Suppressor macrophage treated with lipopolysaccharide for 4 hours (primary cell): Measurements from ENCODE around the gene MRGPRX2.

Source experiments
- DNase-seq: peaks from one replicate; pipeline ENCODE4 v3.0.0-alpha.2; 2020

The MRGPRX2 gene

DNA sequence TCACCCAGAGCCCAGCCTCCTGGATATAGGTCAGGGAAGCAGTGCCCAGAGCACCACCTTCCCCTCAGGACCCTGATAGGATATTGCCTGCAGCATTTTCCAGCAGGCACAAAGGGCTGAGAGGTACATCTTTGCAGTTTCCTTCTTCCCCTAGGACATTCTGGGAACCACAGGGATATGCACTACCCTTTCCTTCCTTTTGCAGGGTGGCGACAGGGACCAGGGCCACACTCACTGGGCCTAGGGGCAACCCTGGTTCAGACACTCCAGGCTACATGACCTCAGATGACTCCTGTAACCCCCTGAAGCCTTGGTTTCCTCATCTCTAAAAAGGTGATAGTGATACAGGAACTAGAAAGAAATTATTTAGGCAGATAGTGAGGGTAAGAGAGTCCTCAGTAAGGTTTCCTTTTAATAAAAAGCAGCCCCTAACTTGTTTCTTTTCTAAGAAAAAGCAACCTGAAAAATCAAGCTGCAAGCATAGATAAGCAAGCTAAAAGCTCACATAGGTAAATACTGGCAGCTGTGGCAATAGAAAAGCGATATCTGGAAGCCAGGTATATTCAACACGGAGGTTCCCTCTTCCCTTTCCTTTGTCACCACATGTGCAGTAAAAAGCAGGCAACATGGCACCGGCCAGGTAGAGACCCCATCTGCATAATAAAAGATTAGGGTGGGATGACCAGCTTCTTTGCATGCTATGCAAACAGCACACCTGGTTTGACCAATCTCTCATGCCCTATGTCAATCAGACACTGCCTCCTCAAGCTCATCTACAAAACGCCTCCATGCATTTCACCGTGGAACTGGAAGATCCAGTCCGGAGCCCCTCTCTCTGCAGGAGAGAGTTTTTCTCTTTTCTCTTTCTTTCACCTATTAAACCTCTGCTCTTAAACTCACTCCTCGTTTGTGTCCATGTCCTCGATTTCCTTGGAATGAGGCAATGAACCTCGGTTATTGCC lies 13.2 kb upstream of the MRGPRX2 start:
- DNase-seq = no peak

DNA sequence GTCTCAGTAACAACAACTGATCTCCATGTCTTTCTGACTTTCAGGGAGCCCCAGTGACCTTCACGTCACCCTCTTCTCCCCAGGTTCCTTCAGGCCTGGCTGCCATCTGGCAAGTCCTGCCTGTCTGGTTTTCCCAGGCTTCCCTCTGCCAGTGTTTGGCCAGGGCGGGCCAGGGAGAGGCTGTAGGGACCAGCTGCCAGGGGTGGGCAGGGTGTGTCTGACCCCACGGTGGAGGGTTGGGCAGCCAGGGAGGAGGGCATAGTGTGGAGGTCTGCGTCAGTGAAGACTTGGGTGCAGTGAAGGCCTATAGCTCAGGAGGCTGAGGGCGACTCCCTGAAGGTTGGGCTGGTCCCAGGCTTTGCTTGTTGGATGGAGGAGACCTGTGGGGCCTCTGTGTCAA lies 11.9 kb upstream of the MRGPRX2 start:
- no peak for DNase-seq

DNA sequence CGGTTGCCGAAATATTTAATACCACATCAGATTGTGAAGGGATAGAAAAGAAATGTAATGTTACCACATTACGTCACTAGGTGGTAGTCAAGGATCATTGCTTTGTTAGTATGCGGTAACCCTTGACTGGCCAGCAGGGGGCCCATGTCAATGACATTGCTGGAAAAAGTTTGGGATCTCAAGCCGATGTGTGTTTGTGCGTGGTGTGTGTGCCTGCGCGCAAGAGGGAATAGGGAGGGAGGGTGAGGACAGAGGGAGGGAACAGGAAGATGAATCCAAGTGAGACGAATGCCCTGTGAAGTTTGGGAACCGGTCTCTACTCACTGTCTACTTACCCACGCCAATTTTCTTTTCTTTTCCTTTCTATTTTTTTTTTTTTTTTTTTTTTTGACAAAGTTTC lies 10.7 kb upstream of the MRGPRX2 start:
- peak; percentile 81 for DNase-seq

GRCh38 chr11:19059833-19060232 lies 684 bp downstream of the MRGPRX2 start:
- no peak for DNase-seq

DNA sequence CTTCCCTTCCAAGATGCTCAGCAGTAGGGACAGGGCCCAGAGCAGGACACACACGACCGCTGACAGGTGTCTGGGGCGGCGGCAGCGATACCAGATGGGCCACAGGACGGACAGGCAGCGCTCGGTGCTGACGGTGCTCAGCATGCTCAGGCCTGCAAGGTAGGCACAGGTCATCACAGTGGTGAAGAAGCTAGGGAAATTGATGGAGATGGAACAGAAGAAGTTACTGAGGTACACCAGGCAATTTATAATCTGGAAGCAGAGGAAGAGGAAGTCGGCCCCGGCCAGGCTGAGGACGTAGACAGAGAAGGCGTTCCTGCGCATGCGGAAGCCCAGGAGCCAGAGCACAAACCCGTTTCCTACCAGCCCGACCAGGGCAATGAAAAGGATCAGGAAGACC lies 4.6 kb downstream of the MRGPRX2 start:
- no peak for DNase-seq

GRCh38 chr11:19055016-19055415 lies 5.5 kb downstream of the MRGPRX2 start:
- no peak for DNase-seq

GRCh38 chr11:19053909-19054308 lies 6.6 kb downstream of the MRGPRX2 start:
- DNase-seq = no peak

GRCh38 chr11:19050281-19050680 lies 10.2 kb downstream of the MRGPRX2 start:
- no peak for DNase-seq

DNA sequence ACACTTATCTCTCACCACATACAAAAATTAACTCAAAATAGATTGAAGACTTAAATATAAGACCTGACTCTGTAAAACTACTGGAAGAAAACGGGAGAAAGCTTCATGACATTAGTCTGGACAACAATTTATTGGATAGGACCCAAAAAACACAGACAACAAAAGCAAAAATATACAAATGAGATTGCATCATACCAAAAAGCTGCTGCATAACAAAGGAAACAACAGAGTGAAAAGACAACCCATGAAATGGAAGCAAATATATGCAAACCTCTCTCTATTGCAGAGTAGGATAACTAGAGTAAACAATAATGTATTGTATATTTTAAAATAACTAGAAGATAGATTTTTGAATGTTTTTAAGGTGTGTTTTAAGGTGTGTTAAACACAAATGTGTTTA lies 11.2 kb downstream of the MRGPRX2 start:
- no peak for DNase-seq

GRCh38 chr11:19040051-19040450 lies 20.5 kb downstream of the MRGPRX2 start:
- no peak for DNase-seq

DNA sequence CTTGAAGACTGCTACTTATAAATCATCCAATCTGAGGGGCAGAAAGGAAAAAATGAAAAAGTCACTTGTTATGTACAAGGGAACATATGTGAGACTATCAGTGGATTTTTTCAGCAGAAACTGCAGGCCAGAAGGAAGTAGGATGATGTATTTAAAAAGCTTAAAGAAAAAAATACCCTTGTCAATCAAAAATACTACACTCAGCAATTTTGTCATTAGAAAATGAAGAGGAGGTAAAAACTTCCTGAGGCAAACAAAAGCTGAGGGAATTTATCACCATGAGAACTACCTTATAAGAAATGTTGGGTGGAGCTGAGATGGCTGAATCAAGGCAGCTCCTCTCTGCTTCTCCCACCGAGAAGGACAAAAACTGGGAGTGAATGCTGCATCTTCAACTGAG lies 21.1 kb downstream of the MRGPRX2 start:
- no peak for DNase-seq

GRCh38 chr11:19032990-19033389 lies 27.5 kb downstream of the MRGPRX2 start:
- no peak for DNase-seq

GRCh38 chr11:19027829-19028595 lies 32.5 kb downstream of the MRGPRX2 start:
- no peak for DNase-seq

DNA sequence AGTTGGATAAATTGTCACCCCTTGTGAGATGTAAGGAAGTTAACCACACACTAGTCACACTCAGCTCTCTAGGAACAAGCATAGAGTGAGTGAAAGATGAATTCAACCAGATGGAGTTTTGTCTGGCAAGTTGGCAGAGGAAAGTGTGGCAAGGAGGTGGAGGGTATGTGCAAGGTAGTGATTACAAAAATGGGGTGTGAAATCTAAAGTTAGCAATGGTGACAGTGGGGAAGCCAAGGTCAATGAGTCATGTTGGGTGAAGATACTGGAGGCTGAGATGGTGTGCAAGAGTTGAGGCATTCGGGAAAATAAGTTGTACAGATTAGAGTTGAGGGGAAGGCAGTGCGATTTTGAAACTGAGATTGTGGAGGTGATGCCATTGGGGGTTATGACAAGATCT lies 33.7 kb downstream of the MRGPRX2 start:
- no peak for DNase-seq

DNA sequence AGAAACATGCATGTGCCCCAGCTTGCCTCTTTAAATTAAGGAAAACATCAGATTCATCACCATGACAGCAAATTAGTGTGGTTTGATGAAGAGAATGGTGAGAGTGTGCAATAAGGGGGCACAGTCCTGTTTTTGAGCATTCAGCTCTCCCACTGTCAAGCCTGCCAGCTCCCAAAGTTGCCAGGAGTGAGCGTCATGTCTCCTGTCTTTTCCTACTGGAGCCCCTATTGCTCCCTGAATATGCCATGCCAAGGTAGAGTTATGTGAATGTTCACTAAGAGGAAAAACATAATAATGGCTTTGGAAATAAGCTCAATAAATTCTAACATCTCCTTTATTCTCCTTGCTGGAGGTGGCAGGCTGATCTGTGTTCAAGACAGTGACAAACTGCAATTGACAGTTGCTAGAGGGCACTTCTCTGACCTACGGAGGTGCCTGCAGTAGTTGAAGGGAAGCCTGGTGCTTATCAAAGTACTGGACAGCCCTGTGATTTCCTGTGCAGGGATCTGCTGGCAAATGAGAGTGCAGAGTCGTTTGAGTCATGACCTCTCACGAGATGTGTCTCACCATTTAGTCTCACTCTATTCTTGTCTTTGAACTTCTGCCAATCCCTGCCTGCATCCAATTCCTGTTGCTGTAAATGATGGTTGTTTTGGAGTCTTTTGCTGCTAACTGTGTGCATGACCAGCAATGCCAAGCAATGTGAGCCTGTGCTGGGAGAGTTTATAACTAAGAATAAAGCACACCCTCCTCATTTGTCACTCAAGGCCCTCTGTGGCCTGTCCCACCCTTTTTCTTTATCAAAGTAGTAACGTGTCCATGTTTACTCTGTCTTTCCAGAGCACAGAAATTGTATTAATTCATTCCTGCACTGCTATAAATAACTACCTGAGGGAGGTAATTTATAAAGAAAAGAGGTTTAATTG lies 34.8 kb downstream of the MRGPRX2 start:
- DNase-seq = no peak

GRCh38 chr11:19020831-19021230 lies 39.7 kb downstream of the MRGPRX2 start:
- no peak for DNase-seq

GRCh38 chr11:19018901-19019300 lies 41.6 kb downstream of the MRGPRX2 start:
- DNase-seq = no peak

DNA sequence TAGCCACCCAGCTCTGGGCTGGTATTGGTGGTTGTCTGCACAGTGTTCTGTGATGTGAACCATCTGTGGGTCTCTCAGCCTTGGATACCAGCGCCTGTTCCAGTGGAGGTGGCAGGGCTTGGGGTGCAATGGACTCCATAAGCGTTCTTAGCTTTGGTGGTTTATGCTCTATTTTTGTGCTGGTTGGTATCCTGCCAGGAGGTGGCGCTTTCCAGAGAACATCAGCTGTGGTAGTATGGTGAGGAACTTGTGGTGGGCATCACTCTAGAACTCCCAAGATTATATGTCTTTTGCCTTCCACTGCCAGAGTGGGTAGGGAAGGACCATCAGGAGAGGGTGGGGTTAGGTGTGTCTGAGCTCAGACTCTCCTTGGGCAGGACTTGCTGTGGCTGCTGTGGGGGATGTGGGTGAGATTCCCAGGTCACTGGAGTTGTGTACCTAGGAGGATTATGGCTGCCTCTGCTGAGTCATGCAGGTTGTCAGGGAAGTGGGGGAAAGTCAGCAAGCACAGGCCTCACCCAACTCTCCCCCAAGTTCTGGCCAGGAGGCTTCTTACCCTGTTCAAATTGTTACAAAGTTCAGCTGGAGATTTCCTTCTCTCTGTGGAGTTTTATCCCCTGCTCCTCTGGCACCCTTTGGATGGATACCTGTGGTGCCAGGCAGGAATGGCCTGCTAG lies 47.2 kb downstream of the MRGPRX2 start:
- no peak for DNase-seq

DNA sequence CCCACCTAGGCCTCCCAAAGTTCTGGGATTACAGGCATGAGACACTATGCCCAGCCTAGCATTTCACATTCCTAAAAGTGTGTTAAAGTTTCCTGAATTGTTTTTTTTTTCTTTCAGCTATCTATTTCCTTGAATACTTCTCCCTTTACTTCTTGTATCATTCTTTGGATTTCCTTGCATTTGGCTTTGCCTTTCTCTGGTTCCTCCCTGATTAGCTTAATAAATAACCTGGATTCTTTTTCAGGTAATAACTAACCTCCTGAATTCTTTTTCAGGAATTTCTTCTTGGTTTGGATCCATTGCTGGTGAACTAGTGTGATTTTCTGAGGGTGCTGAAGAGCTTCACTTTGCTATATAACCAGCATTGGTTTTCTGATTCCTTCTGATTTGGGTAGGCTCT lies 47.9 kb downstream of the MRGPRX2 start:
- no peak for DNase-seq
